T-helper 2 cell (primary cell): ENCODE results near the gene FASTKD2.

Experiments used
- DNase-seq, 5 experiments: peaks; one replicate each; pipeline versions ENCODE4 v3.0.0 to v3.0.0-alpha.2; 2012 to 2022
- total RNA-seq, 2 donors: gene quantifications; one replicate each; lab custom pipeline; 2026; lab: John Stamatoyannopoulos, UW

The FASTKD2 gene
- total RNA-seq: 57.1 to 59.3 reads per million in 2 donors

DNA sequence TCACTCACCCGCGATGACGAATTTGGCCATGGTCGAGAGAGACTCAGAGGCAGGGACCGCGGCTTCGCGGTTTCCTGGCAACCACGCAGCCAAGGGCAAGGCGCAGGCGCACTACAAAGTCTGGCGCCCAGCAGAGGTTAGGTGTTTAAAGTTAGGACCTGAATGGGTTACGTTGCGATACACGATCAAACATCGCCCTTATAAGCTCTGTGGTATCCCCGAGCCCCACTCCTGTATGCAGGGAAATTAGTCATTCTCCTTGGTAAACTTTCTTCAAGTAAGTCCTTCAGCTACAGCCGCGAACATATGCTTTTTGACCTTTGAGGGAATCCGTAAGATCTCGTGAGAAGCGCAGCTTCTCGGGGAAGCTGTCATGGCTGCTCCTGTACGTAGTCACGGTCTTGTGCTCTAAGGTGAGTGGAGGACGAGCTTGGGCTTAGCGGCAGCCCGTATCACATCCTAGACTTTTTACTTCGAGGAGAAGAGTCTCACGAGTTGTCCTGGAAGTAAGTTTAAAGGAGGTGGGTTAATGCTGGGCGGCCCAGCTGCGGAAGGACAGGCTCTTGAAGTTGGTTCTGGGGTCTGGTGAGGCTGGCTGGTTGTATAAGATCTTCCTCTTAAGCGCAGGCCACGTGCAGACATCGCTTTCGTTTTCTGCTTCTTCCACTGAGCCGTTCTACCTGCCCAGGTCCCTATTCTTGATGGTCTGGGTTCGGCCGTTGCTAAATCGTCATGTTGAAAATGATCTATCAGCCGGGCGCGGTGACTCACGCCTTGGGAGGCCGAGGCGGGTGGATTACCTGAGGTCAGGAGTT lies at the start of gene FASTKD2, which contains the start of gene MDH1B:
TSS of gene FASTKD2 (plus strand) at position 365 of the 815 bp plus-strand sequence. CDS start 1,088 bp downstream, outside the sequence.
TSS of gene MDH1B (minus strand) at position 87 of the 815 bp plus-strand sequence. CDS start at position 30, 57 bp downstream.
- DNase-seq: peak; percentile 56 to 95 (median 77)

DNA sequence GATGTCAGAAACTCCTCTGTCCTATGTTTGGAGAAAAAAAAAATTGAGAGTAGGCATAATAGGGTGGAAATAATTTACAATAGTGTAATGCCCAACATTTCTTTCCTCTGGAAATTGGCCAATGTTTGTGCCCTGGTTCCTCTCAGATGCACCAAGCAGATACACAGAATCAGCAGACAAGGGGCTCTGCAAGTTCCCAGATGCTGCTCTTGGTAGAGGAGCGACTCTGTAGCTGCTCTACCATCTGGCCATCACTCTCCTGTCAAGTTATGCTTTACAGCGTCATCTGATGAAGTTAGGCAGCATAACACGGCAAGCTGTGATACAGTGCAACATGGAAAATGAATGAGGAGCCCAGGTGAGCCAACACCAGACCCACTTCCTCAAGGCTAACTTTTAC lies 48.8 kb upstream of the FASTKD2 start:
- DNase-seq: no peak

DNA sequence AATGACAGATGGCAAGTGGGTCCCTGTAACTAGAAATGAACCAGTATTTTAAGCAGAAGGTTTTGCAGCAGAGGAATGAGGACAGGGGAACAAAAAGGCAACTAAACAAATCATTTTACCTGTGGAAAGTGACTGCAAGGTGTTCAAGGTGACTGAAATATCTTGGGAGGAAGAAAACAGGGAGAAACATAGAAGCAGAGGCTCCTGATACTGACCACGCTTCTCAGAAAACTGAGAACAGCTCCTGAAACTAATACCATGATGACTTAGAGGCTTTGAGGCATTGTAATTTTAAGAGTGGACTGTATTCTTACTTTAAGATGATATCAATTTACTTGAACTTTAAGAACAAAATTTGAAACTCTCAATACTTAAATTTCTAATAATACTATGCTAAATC lies 47.1 kb upstream of the FASTKD2 start, which contains the start of gene DYTN:
TSS of gene DYTN (minus strand) at position 101 of the 400 bp plus-strand sequence. CDS start 117 bp downstream, outside the sequence.
- no peak for DNase-seq

DNA sequence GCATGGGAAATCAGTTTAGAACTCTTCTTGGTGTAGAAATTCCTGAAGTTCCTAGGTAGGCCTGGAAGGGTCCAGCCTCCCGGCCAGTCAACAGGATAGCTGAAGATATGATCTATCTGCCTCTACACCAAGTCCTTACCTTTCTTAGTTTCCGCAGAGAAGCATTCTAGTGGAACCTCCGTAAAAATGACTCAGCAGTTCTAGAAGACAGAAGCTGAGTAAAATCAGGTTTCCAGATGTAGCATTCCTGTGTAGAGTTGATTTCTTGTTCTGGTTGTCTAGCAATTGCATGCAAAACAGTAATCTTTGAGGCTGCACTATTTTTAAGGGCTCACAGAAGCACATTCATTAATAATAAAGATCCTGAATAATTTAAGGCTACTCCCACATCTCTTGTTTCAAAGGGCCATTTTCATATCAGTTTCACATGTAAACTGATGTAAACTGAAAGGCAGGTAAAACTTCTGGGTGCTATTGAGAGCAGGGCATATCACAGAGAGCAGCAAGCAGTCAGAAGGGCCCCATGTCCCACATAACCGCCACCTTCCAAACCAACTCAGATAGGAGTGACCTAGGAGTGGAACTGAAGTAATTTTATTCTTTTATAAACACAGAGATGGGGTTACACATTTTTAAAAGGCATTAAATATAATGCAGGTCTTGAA lies 44.0 kb upstream of the FASTKD2 start:
- DNase-seq: no peak

DNA sequence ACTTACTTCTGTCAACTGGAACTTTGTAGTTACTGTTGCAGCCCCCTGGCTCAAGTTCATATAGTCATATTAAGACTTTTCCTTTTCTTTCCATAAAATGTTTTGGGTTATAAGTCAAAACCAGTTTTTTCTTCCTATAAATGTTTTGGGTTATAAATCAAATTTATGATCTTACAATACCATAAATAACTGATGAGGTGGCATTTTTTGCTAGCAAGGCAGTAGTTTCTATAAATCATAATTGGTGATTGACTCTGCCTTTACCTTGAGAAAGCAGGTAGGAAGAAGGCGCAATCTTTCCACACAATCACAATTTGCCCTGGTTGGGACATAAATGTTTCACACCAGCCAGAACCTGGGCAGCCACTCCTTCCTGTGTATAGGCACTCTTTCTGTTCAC lies 42.1 kb upstream of the FASTKD2 start:
- no peak for DNase-seq

DNA sequence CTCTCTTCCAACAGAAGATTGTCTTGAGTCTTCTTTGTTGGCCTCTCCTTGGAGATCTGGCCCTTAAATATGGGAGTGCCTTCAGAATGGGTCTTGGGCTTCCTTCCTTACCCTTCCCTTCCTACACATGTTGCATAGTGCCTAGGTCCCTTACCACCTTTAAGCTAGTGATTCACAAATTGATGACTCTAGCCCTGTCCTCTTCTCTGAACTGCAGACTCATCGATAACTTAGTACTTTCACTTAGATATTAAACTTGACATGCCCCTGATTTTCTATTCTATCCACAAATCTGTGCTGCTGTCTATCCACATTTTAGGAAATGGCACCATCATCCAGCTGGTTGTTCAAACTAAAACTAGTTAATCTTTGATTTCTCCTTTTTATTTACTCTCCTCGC lies 38.1 kb upstream of the FASTKD2 start:
- no peak for DNase-seq

DNA sequence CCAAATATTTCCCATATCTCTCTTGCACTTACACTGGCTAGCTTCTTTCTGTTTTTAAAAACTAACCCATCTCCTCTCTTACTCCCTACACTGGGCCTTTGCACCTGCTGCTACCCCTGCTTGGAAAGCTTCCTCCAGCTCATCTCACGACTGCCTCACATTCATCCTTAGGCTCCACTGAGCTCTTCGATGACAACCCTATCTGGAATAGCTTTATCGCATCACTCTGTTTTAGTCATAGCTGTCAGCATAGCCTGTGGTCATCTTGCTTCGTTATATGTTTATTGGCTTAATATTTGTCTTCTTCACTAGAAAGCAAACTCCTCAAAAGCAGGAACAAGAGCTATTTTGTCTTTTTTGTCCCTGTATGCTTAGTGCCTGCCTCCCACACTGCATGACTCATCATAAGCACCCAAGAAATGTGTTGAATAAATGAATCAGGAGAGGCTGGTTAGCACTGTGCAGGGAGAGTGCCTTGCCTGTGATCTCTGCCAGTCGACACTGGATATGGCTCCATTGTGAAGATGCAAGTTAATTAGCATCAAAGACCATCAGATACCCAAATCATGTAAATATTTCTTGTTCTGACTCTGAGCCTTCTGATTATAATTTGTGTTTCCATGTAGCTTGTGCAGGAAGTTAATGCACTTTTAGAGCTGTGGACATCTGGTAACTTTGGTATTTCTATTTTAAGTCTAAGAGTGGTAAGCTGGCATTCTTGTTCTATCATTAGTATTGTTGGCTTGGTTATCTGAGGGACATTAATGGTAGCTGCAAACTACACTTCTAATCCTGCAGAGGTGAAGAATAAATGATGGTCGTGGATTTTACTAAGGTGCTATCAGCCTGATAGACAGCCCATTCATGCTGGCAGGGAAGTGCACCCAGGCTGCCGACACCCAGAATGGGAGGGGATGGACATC lies 36.9 kb upstream of the FASTKD2 start:
- no peak for DNase-seq

DNA sequence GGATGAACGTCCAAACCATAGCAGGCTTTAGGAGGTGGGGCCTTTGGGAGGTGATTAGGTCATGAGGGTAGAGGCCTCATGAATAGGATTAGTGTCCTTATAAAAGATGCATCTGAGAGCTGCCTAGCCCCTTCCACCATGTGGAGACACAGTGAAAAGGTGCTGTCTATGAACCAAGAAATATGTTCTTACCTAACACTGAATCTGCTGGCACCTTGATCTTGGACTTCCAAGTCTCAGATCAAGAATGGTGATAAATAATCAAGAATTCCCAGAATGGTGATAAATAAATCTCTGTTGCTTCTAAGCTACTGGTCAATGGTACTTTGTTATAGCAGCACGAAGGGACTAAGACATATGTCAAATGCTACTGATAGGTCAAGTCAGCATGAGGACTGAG lies 32.1 kb upstream of the FASTKD2 start:
- no peak for DNase-seq

DNA sequence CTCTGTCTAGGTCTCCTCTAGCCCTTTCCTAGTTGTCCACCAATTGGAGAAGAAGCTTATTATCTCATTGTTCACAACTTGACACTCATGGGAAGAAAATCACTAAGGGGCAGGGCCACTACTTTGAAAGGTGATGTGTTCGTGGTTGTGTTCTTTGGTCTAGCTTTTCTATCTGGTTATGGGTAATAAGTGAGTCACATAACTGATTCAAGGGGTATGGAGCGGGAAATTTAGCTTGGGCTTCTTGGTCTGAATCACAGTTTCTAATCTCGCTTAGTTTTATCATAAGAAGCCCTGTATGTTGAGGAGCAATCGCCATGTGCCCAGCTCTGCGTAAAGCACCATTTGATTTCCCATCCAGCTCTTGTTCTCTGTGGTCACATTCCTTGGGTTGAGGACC lies 28.5 kb upstream of the FASTKD2 start:
- DNase-seq: no peak

DNA sequence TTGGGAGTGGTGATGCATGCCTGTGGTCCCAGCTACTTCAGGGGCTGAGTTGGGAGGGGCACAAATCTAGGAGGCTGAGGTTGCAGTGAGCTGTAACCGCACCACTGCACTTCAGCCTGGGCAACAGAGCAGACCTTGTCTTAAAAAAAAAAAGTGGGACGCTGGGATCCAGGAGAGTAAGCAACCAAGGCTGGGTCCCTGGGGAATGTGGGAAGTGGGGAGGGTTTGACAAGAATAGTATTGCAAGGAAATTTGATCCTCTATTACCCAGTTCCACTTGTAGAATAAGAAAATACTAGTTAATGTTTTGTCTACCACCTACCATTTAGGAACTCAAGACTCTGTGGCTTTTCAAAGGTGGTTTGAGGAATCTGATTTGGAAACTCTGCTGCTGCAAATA lies 26.1 kb upstream of the FASTKD2 start:
- no peak for DNase-seq

DNA sequence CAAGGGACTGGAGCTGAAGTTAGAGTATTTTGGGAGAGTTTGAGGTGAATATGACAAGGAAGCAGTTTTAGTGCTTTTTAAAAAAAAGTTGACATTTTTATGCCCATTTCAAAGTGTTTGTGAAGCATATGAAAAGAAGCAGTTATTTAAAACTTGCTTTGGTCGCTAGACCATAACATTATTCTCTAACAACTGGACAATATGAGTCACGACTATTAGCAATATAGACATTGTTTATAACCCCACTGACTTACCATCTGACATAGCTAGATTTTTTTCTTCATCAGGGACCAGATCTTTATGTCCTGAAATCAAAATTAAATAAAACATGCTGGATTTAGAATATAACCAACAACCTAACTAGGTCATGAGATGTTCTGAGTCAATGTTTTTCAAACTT lies 24.6 kb upstream of the FASTKD2 start:
- DNase-seq: no peak

DNA sequence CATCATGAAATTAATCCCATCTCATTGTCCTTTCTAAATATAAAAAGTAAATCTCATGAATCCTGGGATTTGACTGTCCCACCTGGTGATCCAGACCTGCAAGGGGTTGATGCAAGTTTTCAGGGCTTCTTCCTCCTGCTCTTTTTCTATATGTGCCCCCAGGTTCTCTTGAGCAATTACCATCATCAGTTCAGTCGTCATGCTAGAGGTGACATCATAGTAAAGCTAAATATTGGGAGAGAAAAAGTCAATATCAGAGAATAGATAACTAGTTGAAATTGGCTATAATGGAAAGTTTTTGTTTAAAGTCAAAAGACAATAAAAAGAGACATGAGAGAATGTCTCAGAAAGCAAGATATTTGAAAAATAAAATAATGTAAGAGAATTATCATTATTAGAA lies 8.6 kb upstream of the FASTKD2 start:
- DNase-seq: no peak

DNA sequence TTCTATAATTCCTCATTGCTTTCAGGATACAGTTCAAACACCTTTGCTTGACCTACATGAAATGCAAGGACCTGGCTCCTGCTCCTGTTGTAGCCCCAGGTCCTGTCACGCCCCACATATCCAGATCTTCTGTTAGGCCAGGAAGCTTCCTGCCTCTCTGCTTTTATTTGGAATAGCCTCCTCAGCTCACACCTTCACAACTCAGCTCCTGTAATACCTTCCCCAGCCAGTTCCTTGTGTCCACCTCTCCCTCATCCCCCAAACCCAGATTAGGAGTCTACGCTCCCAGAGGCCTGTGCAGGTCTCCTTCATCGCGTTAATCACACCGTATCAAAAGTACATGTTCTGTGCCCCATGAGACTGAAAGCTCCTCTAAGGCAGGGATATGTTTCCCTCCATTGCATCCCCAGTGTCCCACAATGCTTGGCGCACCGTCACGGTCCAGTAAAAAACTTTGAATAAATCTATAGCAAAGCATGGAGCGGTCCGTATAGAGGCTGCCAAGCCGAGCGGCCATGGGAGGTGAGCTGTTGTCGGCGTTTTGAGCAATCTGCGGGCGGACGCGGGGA lies 649 bp upstream of the FASTKD2 start:
- DNase-seq: no peak

DNA sequence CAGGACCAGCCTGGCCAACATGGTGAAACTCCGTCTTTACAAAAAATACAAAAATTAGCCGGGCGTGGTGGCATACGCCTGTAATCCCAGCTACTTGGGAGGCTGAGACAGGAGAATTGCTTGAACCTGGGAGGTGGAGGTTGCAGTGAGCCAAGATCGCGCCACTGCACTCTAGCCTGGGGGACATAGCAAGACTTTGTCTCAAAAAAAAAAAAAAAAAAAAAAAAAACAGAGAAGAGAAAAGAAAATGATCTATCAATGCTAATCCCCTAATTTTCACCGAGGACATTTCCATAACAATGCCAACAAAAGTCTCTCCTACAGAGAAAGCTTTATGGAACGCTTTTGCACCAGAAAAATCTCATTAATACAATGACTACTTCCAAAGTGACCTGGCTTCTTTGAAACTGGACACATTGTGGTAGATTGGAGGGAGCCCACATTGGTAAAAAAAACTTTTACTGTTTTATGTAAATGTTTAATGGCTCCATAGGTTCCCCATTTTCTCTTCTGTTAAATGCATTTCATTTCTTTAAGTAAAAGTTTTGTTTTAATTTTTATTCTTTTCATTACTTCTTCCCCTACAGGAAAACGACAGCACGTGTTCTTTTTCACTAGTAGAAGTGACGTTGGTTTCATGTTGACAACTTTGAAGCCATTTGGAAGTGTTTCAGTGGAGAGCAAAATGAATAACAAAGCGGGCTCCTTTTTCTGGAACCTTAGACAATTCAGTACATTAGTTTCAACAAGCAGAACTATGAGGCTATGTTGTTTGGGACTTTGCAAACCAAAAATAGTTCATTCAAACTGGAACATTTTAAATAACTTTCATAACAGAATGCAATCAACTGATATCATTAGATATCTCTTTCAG lies 888 bp downstream of the FASTKD2 start:
- no peak for DNase-seq

DNA sequence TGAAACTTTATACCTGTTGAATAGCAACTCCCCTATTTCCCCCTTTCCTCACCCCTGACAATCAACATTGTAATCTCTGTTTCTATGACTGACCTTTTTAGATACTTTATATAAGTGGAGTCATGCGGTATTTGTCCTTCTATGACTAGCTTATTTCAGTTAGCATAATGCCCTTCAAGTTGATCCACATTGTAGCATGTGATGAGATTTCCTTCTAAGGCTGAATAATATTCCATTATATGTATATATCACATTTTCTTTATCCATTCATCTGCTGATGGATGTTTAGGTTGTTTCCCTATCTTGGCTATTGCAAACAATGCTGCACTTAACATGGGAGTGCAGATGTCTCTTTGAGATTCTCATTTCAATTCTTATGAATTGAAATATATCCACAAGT lies 9.5 kb downstream of the FASTKD2 start:
- no peak for DNase-seq

DNA sequence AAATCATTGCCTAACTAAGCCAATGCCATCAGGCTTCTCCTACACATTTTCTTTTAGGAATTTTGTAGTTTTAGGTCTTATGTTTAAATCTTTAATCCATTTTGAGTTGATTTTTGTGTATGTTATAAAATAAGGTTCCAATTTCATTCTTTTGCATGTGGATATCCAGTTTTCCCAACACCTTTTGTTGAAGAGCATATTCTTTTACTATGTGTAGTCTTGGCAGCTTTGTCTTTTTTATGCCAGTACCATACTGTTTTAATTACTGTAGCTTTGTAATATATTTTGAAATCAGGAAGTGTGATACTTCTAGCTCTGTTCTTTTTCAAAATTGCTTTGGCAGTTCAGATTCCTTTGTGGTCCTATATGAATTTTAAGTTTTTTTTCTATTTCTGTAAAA lies 11.0 kb downstream of the FASTKD2 start:
- no peak for DNase-seq

DNA sequence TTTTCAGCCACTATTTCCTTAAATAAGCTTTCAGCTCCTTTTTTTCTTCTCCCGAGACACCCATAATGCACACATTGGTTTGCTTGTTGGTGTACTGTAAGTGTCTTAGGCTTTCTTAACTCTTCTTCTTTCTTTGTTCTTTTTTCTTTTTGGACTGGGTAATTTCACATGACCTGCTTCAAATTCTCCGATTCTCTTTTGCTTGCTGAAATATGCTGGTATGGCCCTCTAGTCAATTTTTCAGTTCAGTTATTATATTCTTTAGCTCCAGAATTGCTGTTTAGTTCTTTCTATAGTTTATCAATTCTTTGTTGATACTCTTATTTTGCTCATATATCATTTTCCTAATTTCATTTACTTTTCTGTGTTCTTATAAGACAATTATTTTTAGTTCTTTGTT lies 15.3 kb downstream of the FASTKD2 start:
- no peak for DNase-seq

DNA sequence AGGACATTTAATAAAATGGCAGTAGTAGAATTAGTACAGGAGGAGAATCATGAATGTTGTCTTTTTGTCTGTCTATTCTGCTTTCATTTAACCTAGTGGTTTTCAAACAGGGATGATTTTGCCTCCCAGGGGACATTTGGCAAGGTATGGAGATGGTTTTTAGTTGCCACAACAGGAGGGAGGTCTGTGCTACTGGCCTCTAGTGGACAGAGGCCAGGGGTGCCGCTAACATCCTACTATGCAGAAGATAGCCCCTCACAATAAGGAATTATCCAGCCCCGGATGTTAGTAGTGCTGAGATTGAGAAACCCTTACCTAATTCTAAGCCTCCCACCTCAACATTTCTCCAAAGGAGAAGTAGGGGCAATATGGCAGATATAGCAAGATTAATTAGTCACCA lies 18.3 kb downstream of the FASTKD2 start:
- DNase-seq: no peak

DNA sequence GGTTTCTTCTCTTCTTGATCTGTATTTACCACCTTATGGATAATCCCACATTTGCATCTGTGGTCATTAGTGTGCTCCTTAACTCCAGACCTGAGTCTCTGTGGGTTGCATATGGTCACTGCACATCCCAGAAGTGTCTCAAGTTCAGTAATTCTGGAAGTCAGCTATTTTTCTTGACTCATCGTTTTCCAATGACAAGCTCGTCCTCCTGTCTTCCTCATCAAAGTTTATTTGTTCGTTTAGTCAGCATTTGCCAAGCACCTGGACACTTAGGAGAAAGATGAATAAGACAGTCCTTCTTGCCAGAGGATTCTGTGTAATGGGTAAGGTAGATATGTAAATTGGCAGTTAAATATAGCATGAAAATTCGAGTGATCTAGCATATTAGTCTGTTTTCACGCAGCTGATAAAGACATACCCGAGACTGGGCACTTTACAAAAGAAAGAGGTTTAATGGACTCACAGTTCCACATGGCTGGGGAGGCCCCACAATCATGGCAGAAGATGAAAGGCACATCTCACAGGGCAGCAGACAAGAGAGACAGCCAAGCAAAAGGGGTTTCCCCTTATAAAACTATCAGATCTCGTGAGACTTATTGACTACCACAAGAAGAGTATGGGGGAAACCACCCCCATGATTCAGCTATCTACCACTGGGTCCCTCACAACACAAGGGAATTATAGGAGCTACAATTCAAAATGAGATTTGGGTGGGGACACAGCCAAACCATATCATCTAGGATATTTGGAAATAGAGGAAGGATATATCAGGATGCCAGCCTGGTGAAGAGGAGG lies 19.4 kb downstream of the FASTKD2 start:
- no peak for DNase-seq

DNA sequence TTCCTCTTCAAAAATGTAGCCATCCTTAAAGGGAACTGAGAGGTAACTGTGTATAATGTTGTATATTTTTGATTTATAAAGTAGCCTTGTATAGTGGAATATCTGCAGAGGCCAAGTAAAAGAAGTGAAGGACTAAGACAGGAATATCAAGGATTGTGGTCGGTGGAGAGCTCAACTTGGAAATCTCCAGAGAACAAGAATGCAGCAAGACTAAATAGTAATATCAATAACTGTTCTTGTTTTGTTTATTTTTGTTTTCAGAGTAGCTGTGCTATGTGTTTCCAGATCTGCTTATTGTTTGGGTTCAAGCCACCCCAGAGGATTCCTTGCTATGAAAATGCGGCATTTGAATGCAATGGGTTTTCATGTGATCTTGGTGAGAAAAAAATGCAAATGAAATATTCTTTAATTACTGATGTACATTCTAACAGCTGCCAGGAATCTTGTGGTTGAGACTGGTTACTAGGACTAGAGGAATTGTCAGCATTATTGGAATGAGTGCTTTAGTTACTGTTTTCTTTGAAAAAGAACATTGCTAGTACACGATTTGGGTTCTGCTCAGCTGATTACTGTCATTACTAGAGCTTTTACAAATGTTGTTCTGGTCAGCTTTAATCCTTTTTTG lies 25.0 kb downstream of the FASTKD2 start:
- no peak for DNase-seq
